NB4 (cell line): ENCODE measurements around the gene SHF.

Experiments used
- DNase-seq: peaks from one replicate; pipeline ENCODE4 v3.0.0; 2010; ENCODE audit warnings: low read depth
- H3K4me3 ChIP-seq: one replicate; pipeline ENCODE4 v1.5.1; 2011; ENCODE audit warnings: mild to moderate bottlenecking, low read depth, low read length, moderate library complexity
- MYC ChIP-seq: IDR thresholded peaks from 2 replicates; pipeline ENCODE4 v1.6.1; 2011; ENCODE audit warnings: low read depth, low read length
- POLR2A ChIP-seq: IDR thresholded peaks from 2 replicates; pipeline ENCODE4 v1.6.1; 2011; ENCODE audit warnings: mild to moderate bottlenecking; ENCODE audit not compliant: insufficient read length; ENCODE audit errors: extremely low read depth
- TF ChIP-seq, protein P1 (sequence below): IDR thresholded peaks from one replicate; pipeline ENCODE4 v1.5.1; 2012; ENCODE audit warnings: low read depth, low read length
- TF ChIP-seq, protein P2 (sequence below): IDR thresholded peaks from 2 replicates; pipeline ENCODE4 v1.6.1; 2011; ENCODE audit warnings: low read depth, low read length

The SHF gene

DNA sequence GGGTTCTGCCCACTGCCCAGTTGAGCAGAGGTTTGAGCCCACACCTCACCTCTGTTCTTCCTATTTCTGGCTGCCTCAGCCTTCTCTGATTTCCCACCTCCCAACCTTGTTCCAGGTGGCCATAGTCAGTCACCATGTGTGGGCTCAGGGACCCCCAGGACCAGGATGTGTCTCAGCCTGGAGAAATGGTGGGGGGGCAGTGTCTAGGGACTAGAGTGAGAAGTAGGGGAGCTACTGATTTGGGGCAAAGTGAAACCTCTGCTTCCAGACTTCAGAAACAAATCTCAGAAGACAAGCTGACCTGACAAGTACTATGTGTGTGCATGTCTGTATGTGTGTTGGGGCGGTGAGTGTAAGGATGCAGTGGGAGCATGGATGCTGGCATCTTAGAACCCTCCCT is 22.9 kb downstream of the SHF start:
- TF ChIP-seq, protein P1, sequence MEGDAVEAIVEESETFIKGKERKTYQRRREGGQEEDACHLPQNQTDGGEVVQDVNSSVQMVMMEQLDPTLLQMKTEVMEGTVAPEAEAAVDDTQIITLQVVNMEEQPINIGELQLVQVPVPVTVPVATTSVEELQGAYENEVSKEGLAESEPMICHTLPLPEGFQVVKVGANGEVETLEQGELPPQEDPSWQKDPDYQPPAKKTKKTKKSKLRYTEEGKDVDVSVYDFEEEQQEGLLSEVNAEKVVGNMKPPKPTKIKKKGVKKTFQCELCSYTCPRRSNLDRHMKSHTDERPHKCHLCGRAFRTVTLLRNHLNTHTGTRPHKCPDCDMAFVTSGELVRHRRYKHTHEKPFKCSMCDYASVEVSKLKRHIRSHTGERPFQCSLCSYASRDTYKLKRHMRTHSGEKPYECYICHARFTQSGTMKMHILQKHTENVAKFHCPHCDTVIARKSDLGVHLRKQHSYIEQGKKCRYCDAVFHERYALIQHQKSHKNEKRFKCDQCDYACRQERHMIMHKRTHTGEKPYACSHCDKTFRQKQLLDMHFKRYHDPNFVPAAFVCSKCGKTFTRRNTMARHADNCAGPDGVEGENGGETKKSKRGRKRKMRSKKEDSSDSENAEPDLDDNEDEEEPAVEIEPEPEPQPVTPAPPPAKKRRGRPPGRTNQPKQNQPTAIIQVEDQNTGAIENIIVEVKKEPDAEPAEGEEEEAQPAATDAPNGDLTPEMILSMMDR: no peak
- TF ChIP-seq, protein P2, sequence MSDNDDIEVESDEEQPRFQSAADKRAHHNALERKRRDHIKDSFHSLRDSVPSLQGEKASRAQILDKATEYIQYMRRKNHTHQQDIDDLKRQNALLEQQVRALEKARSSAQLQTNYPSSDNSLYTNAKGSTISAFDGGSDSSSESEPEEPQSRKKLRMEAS: no peak
- TF ChIP-seq POLR2A: no peak
- TF ChIP-seq MYC: no peak
- no peak overlapping the region for H3K4me3 ChIP-seq

DNA sequence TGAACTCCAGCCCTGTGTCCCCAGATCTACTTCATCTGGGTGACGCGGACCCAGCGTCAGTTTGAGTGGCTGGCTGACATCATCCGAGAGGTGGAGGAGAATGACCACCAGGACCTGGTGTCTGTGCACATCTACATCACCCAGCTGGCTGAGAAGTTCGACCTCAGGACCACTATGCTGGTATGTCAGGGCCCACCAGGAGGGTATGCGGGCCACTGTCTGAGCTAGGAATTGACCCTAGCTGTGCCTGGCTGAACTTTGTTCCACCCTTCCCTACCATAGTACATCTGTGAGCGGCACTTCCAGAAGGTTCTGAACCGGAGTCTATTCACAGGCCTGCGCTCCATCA is 24.3 kb downstream of the SHF start:
- TF ChIP-seq, protein P2: no peak
- TF ChIP-seq POLR2A (no peak), MYC (no peak)
- TF ChIP-seq, protein P1: no peak
- H3K4me3 ChIP-seq: no peak overlapping the region
- DNase-seq: no peak

More for the DNA sequence above, 22.9 kb downstream of the SHF start:
- no peak for DNase-seq

DNA sequence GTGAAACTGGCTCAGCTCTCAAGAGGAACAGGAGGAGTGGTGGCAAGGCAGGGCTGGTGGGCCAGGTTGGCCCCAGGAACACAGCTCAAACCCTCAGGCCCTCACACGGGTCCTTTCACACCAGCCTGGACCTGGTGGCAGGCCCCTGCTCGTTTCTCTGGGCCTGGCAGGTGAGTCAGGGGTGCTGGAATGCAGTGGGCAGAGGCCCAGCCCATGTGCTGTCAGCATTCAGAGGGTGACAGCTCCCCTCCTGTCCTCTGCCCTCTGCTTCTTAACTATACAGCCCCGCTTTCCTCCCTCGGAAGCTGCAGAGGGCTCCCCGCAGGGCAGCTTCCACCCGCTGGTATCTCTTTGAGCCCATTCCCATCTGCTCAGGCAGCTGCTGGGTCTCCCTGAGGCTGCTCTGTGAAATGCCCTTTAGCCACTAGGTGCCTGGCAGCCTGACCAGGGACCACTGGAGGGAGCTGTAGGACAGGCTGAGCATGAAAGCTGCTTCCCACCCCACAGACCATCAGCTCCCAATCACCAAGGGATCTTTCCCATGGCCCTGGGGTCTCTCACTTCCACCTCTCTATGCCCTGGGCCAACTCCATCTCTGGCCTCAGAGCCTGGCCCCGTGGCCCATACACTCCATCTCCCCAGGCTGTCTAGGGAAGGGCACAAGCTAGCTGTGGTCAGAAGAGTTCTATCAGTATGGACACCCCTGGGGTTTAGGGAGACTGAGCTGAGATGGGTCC is 24.8 kb downstream of the SHF start:
- H3K4me3 ChIP-seq: no peak overlapping the region
- peak; percentile 43; the same call in 1 of the 2 replicates for TF ChIP-seq MYC
- TF ChIP-seq, protein P1: peak; percentile 92
- TF ChIP-seq POLR2A: no peak
- TF ChIP-seq, protein P2: peak; percentile 66; the same call in 1 of the 2 replicates
- peak; percentile 81 for DNase-seq

DNA sequence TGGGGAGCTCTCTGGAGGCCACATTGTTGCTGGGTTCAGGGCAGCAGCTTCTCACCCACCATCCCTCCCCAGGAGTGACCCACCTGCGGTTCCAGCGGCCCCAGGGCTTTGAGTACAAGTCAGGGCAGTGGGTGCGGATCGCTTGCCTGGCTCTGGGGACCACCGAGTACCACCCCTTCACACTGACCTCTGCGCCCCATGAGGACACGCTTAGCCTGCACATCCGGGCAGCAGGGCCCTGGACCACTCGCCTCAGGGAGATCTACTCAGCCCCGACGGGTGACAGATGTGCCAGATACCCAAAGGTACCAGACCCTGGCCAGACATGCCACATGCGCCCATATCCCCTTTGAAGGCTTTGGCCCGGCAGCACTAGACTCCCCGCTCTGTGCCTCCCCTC is 26.1 kb downstream of the SHF start:
- no peak overlapping the region for H3K4me3 ChIP-seq
- TF ChIP-seq, protein P1: no peak
- TF ChIP-seq, protein P2: no peak
- no peak for TF ChIP-seq POLR2A
- no peak for DNase-seq

DNA sequence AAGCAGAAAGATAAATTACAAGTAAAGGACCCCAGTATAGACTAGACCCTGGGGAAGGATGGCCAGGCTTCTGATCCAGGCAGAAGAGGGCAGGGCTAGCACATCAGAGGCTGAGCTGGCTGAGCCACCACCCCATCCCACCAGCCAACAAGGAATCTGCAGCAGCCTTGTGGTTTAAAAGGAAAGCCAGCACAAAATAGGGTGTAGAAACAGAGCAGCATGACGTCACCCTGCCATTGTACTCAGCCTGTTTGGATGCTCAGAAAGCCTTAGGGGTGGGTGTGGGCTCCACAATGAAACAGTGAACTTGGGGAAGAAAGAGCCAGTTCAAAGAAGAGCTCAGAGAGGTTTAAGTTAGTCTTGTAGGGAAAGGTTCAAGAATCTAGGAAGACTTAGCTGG is 29.8 kb downstream of the SHF start:
- no peak for TF ChIP-seq POLR2A
- TF ChIP-seq, protein P2: no peak
- DNase-seq: peak; percentile 31
- H3K4me3 ChIP-seq: no peak overlapping the region

DNA sequence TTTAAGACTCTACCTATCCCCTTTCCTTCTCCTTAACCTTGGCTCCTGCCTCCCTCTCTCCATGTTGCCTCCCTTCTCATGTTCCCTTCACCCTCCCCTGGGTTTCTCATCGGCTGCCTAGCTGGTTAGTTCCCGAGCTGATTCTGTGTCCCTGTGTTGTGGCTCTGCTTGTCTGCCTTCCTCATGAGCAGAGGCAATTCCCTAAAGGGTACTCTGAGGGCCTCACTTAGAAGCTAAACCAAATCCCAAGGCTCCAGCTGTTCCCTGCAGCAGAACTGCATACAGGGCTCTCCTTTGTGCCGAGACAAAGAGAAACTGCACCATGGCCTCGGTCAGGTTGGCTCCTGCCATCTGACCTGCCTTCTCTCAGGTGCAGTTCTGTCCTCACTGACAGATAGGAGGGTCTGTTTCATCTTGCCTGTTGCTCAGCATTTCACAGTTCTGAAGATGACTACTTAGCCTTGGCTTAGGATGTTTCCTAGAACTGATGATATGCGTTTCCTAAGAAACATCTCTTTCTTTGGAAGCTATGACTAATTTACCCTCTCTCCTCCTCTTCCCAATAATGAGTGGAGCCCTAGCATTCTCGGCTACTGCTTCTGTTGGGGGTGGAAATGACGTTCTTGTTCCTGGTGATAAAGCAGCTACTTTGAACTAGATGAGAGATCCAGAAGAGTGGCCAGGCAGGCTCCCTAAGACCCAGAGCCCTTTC is 30.9 kb downstream of the SHF start:
- no peak overlapping the region for H3K4me3 ChIP-seq
- no peak for DNase-seq
- TF ChIP-seq POLR2A: no peak
- no peak for TF ChIP-seq MYC
- TF ChIP-seq, protein P2: no peak
